Raji (cell line): ENCODE measurements around the gene EVA1C.

Experiments used
- POLR2A ChIP-seq: IDR thresholded peaks from 2 replicates; pipeline ENCODE4 v1.6.1; 2011; ENCODE audit warnings: low read depth, low read length, control low read depth; ENCODE audit not compliant: insufficient read depth

EVA1C gene

GRCh38 chr21:32413015-32413504, 554 bp downstream of the EVA1C start:
- TF ChIP-seq POLR2A, result no peak

DNA sequence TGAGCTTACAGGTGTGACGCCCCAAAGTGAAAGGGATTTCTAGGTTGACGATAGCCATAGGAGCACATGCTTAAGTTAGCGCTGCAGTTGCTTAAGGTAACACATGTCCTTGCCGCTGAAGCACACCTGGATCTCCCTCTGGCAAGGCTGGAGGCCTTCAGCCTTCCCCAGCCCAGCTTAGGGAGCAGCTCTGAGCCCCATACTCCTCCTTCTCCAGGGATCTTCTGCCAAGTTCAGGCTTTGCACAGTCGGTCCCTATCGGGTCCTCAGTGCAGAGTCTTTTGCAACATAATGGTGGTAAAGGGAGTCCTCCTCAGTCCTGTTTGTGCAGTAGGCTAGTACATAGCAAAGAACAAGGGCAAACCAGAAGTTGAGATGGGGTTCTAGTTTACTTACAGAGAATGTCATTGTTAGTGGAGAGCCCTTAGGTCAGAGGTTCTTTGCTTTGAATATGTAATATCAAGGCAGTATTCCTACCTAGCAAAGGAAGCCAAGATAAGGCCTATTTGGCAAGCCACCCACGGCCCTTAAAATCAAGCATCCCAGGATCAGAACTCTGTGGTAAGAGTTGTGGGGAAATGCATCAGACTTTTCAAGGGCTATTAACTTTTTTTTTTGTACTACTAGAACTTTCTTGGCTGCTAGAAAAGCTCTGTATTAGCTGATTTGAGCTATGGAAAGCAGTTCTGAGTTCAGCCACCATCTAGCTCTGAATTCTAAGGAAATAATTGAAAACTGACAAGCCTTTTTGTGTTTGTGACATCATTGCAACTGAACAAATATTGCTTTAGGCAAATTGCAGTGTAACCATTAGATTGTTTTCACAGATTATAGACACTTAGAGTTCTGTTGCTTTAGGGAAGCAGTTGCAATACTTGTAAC, 1.4 kb downstream of the EVA1C start:
- TF ChIP-seq POLR2A, result no peak

DNA sequence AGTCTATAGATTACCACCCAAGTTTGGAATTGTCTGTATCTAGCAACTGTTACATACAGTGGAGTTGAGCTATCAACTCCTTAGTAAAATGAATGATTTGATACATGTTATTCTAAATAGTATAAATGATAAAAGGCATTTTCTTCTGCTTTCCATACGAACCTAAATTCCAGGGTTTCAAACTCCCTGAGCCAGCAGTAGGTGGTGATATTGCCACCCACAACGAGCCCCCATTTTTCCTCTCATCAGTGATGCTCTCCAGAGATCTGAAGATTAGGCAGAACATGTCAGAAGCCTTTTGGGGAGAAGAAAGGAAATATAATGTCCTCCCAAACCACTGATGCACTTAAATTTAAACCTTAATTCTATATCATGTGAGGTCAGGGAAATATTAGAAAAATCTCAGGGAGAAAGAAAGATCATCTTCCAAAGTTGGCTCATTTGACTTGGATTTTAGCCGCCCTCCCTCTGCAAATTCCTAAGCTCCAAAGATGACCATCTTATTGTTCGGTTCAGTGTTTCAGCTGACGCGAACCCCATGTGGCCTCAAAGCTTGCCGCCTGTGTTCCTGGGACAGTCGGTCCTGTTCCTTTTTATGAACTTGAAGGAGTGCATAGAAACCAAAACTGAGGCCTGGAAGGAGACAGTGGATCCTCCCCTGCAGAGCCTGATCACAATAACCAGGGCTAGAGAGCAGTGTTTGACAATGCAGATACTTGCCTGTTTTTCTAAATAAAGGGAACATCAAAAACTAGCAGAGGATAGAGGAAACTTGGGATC, 2.3 kb downstream of the EVA1C start:
- TF ChIP-seq POLR2A, result no peak

- no peak for TF ChIP-seq POLR2A
Measured at GRCh38 chr21:32415451-32416398, 3.2 kb downstream of the EVA1C start.

DNA sequence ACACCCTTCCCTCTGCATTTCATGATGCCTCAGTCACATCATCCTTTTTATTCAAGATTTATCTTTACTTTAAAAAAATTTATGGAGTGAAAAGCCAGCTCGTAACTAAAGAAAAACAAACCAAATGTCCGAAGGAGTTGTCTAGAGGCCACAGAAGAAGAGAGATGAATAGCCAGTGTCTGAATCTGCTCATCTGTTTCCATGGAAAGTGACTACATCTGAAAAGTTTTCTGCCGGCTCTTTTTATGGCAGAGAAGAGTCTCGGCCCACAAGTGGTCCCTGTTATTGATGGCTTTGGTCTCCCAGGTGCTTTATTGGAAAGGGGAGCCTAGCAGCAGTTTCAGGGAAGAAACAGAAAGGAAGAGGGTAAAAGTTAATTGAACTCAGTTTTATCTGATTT, 5.6 kb downstream of the EVA1C start:
- no peak for TF ChIP-seq POLR2A

- TF ChIP-seq POLR2A, result no peak
Measured at GRCh38 chr21:32422064-32422463, 9.6 kb downstream of the EVA1C start.

GRCh38 chr21:32423320-32424190, 11.0 kb downstream of the EVA1C start:
- no peak for TF ChIP-seq POLR2A

DNA sequence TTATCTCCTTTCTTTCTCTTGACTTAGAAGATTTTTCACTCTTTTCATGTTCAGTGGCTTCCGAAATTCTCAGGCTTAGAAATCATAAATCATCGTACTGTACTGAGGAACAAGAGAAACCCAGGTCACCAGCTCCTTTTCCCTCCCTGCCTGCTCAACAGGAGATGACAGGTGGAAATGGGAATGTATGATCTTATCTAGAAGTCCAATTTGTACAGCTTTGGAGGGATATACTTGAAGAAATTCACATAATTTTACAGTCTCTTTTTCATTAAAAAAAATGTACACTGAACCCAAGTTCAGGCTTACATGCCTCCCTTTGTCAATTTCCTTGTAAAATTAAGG, 11.7 kb downstream of the EVA1C start:
- TF ChIP-seq POLR2A, result no peak

DNA sequence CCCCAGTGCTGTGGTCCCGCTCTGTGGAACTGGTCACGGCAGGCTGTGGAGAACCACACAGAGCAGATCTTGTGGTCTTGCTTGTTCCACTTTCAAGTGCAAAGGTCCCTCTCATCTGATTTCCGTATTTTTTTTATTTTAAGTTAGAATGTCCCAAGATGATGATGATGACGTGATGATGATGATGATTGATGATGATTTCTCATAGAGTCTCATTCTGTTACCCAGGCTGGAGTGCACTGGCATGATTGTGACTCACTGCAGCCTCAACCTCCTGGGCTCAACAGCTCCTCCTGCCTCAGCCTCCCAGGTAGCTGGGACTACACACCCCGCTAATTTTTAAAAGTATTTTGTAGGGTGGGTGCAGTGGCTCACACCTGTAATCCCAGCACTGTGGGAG, 12.2 kb downstream of the EVA1C start:
- no peak for TF ChIP-seq POLR2A

DNA sequence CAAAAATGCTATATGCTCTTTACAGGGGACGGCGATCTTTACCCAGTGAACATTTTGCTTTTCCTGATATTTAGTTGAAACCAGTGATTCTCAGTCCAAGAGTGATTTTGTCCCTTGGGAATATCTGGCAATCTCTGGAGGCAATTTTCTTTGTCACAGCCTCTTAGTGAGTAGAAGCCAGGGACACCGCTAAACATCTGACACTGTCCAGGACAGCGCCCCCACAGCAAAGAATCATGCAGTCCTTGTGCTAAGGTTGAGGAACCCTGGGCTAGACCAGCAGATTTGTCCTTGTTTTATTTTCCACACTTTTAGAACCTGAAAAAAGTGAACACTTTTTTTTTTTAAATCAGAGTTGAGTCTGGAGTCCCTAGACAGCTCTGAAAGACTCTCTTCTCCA, 13.1 kb downstream of the EVA1C start:
- TF ChIP-seq POLR2A, result no peak

- TF ChIP-seq POLR2A, result no peak
Measured at GRCh38 chr21:32426066-32426465, 13.6 kb downstream of the EVA1C start.

DNA sequence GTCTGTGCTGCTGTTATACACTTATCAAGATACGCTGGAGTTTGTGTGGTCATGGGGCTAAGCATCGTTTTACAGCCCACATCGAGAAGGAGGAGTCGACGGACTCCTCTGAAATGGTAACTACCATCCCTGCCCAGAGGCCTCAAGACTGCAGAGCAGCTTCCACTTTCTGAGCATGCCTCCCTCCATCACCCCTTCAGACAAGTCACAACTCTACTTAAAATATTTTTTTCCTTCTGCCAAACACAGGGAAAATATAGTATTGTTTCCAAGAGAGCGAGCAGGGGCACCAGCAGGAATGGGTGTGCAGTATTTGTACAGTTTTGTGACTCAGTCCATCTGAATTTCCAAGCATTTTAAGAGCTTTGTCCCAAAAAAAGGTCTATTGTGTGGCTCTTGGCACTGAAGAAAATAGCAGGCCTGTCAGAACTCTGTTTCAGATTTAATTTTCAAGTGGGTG, 14.1 kb downstream of the EVA1C start:
- TF ChIP-seq POLR2A, result no peak

GRCh38 chr21:32427958-32428623, 15.6 kb downstream of the EVA1C start:
- no peak for TF ChIP-seq POLR2A

GRCh38 chr21:32437729-32438128, 25.2 kb downstream of the EVA1C start:
- no peak for TF ChIP-seq POLR2A
